HL-60 (cell line): Measurements from ENCODE around the gene PLXNB3.

ENCODE experiments used
- DNase-seq, 2 experiments: peaks; one replicate each; pipeline ENCODE4 v3.0.0-alpha.2; 2010 to 2020; ENCODE audit warnings: low read depth in 1 of 2, low spot score in 1 of 2
- H3K27ac ChIP-seq: fragments of 250-450 bp; sonication (Bioruptor Pico); replicated peaks from 2 replicates; pipeline ENCODE4 v1.5.1; 2020; ENCODE audit warnings: mild to moderate bottlenecking, moderate library complexity
- H3K27me3 ChIP-seq: fragments of 250-450 bp; sonication (Bioruptor Pico); 2 replicates; pipeline ENCODE4 v1.5.1; 2021; ENCODE audit warnings: mild to moderate bottlenecking, moderate library complexity; ENCODE audit not compliant: insufficient read depth, poor library complexity, severe bottlenecking
- H3K4me3 ChIP-seq: replicated peaks from 2 replicates; pipeline ENCODE4 v1.5.1; 2011; ENCODE audit warnings: mild to moderate bottlenecking, control low read depth, low read length; ENCODE audit not compliant: insufficient read depth
- GABPA ChIP-seq: IDR thresholded peaks from 2 replicates; pipeline ENCODE4 v1.6.1; 2012; ENCODE audit warnings: low read depth
- POLR2AphosphoS5 ChIP-seq: IDR thresholded peaks from 2 replicates; pipeline ENCODE4 v1.6.1; 2012; ENCODE audit warnings: low read depth
- SPI1 ChIP-seq: IDR thresholded peaks from 2 replicates; pipeline ENCODE4 v1.6.1; 2012; ENCODE audit warnings: low read depth, mild to moderate bottlenecking, borderline replicate concordance
- TF ChIP-seq, protein P1 (sequence below): IDR thresholded peaks from 2 replicates; pipeline ENCODE4 v1.6.1; 2012; ENCODE audit warnings: low read depth; ENCODE audit not compliant: insufficient replicate concordance
- TF ChIP-seq, protein P2 (sequence below): IDR thresholded peaks from one replicate; pipeline ENCODE4 v1.5.1; 2011; ENCODE audit warnings: low read length, control low read depth, inconsistent platforms; ENCODE audit not compliant: insufficient read depth

PLXNB3 gene

DNA sequence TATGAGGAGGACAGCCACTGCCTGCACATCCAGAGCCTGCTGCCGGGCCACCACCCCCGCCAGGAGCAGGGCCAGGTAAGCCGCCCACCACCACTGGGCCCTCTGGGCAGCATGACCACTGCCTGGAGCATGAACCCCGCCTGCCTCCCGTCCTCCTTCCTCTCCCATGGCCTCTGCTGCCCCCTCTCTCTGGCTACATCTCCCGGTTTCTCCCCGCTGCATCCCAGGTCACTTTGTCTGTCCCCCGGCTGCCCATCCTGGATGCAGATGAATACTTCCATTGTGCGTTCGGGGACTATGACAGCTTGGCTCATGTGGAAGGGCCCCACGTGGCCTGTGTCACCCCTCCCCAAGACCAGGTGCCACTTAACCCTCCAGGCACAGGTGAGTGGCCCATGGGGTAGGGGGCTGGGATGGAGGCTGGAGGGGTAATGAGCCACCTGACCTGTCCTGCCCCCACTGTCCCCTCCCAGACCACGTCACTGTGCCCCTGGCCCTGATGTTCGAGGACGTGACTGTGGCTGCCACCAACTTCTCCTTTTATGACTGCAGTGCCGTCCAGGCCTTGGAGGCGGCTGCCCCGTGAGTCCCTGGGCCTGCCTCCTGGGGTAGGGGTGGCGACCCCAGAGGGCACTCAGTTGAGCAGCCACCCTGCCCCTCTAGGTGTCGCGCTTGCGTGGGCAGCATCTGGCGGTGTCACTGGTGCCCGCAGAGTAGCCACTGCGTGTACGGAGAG, 6.0 kb downstream of the PLXNB3 start:
- H3K4me3 ChIP-seq, result no peak overlapping the region
- H3K27me3 ChIP-seq, result no peaks in the 10 kb centered on the region
- no peak overlapping the region for H3K27ac ChIP-seq
- DNase-seq, result no peak
- TF ChIP-seq POLR2AphosphoS5 (no peak), GABPA (no peak), SPI1 (no peak)
- TF ChIP-seq, protein P1, sequence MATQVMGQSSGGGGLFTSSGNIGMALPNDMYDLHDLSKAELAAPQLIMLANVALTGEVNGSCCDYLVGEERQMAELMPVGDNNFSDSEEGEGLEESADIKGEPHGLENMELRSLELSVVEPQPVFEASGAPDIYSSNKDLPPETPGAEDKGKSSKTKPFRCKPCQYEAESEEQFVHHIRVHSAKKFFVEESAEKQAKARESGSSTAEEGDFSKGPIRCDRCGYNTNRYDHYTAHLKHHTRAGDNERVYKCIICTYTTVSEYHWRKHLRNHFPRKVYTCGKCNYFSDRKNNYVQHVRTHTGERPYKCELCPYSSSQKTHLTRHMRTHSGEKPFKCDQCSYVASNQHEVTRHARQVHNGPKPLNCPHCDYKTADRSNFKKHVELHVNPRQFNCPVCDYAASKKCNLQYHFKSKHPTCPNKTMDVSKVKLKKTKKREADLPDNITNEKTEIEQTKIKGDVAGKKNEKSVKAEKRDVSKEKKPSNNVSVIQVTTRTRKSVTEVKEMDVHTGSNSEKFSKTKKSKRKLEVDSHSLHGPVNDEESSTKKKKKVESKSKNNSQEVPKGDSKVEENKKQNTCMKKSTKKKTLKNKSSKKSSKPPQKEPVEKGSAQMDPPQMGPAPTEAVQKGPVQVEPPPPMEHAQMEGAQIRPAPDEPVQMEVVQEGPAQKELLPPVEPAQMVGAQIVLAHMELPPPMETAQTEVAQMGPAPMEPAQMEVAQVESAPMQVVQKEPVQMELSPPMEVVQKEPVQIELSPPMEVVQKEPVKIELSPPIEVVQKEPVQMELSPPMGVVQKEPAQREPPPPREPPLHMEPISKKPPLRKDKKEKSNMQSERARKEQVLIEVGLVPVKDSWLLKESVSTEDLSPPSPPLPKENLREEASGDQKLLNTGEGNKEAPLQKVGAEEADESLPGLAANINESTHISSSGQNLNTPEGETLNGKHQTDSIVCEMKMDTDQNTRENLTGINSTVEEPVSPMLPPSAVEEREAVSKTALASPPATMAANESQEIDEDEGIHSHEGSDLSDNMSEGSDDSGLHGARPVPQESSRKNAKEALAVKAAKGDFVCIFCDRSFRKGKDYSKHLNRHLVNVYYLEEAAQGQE, result no peak
- TF ChIP-seq, protein P2, sequence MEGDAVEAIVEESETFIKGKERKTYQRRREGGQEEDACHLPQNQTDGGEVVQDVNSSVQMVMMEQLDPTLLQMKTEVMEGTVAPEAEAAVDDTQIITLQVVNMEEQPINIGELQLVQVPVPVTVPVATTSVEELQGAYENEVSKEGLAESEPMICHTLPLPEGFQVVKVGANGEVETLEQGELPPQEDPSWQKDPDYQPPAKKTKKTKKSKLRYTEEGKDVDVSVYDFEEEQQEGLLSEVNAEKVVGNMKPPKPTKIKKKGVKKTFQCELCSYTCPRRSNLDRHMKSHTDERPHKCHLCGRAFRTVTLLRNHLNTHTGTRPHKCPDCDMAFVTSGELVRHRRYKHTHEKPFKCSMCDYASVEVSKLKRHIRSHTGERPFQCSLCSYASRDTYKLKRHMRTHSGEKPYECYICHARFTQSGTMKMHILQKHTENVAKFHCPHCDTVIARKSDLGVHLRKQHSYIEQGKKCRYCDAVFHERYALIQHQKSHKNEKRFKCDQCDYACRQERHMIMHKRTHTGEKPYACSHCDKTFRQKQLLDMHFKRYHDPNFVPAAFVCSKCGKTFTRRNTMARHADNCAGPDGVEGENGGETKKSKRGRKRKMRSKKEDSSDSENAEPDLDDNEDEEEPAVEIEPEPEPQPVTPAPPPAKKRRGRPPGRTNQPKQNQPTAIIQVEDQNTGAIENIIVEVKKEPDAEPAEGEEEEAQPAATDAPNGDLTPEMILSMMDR, result no peak

DNA sequence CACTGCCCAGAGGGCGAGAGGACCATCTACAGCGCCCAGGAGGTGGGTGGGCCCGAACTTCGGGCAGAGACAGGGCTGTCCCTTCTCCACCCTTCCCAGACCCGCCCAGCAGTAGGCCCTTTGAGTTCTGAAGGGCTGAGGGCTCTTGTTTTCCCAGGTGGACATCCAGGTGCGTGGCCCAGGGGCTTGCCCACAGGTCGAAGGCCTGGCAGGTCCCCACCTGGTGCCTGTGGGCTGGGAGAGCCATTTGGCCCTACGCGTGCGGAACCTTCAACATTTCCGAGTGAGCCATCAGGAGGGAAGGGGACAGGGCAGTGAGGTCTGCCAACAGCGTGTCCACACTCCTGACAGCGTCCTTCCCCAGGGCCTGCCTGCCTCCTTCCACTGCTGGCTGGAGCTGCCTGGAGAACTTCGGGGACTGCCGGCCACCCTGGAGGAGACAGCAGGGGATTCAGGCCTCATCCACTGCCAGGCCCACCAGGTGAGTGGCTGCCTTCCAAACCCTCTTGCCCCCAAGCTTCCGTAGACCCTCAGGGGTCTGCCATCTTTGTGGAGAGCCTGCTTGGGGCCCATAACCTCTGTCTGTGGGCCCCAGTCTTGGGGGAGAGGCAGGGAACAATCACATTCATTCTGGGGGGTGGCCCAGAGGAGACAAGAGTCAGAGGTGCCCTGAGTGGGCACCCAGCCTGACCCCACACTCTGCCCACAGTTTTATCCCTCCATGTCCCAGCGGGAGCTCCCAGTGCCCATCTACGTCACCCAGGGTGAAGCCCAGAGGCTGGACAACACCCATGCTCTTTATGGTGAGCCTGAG, 6.8 kb downstream of the PLXNB3 start:
- no peak overlapping the region for H3K27ac ChIP-seq
- DNase-seq, result no peak
- H3K27me3 ChIP-seq, result no peaks in the 10 kb centered on the region
- TF ChIP-seq POLR2AphosphoS5, result no peak
- TF ChIP-seq, protein P1, result no peak
- TF ChIP-seq, protein P2, result no peak
- TF ChIP-seq GABPA, result no peak
- H3K4me3 ChIP-seq, result no peak overlapping the region

DNA sequence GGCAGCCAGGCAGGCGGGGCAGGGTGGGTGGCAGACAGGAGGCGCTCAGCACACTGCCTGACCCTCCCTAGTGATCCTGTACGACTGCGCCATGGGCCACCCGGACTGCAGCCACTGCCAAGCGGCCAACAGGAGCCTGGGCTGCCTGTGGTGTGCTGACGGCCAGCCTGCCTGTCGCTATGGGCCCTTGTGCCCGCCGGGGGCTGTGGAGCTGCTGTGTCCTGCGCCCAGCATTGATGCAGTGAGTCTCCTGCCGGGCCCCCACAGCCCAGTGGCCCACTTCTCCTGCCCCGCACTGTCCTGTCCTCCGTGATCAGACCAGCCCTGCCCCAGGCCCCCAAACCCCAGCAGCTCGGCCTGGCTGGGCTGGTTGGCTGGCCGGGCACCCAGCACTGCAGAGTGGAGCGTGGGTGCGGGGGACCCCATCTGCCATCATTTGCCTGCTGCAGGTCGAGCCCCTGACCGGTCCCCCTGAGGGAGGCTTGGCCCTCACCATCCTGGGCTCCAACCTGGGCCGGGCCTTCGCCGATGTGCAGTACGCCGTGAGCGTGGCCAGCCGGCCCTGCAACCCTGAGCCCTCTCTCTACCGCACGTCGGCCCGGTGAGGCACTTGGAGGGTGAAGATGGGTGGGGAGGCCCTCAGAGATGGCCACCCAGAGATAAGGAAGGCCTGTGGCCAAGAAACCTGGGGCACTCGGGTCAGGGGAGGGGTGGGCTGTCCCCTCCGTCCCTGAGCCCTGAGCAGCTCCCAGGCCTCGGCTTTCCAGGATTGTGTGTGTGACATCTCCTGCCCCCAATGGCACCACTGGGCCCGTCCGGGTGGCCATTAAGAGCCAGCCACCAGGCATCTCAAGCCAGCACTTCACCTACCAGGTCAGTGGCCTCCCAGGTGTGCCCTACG, 7.6 kb downstream of the PLXNB3 start:
- no peak overlapping the region for H3K27ac ChIP-seq
- no peak overlapping the region for H3K4me3 ChIP-seq
- H3K27me3 ChIP-seq, result no peaks in the 10 kb centered on the region
- no peak for DNase-seq
- TF ChIP-seq GABPA, result no peak
- no peak for TF ChIP-seq SPI1
- TF ChIP-seq, protein P1, result no peak
- no peak for TF ChIP-seq POLR2AphosphoS5
- TF ChIP-seq, protein P2, result no peak
